Astrocyte (in vitro differentiated cells and primary cell): ENCODE data around the gene DFFB. TPM values are rescaled to one million over a fixed set of nuclear protein-coding genes. Genes with fewer than 3 reads are reported as not detected.

Experiments used
- DNase-seq: peaks from one replicate; pipeline ENCODE4 v3.0.0-alpha.2; 2010; ENCODE audit warnings: low read depth
- FAIRE-seq: peaks from 2 replicates; lab custom pipeline; 2011; peaks lifted over from hg19 to GRCh38; lab: Jason Lieb, UNC
- H2AFZ ChIP-seq: 2 replicates; pipeline ENCODE4 v1.6.0; 2012; ENCODE audit warnings: low read depth, low read length, inconsistent platforms
- H3K27ac ChIP-seq: 2 replicates; pipeline ENCODE4 v1.5.1; 2011; ENCODE audit warnings: low read depth, low read length, inconsistent platforms
- H3K27me3 ChIP-seq: 2 replicates; pipeline ENCODE4 v1.6.0; 2011; ENCODE audit warnings: low read length, inconsistent platforms; ENCODE audit not compliant: insufficient read depth
- H3K36me3 ChIP-seq: 2 replicates; pipeline ENCODE4 v1.5.1; 2011; ENCODE audit warnings: low read length, inconsistent platforms; ENCODE audit not compliant: insufficient read depth
- H3K4me1 ChIP-seq: 2 replicates; pipeline ENCODE4 v1.5.1; 2011; ENCODE audit warnings: low read length, inconsistent platforms; ENCODE audit not compliant: insufficient read depth
- H3K4me2 ChIP-seq: 2 replicates; pipeline ENCODE4 v1.6.0; 2012; ENCODE audit warnings: low read length, inconsistent platforms
- H3K4me3 ChIP-seq: 2 replicates; pipeline ENCODE4 v1.5.1; 2011; ENCODE audit warnings: low read depth, mild to moderate bottlenecking, low read length, inconsistent platforms; ENCODE audit not compliant: insufficient read depth
- H3K79me2 ChIP-seq: 2 replicates; pipeline ENCODE4 v1.6.0; 2012; ENCODE audit warnings: mild to moderate bottlenecking, low read length, inconsistent platforms; ENCODE audit not compliant: insufficient read depth
- H3K9ac ChIP-seq: 2 replicates; pipeline ENCODE4 v1.6.0; 2012; ENCODE audit warnings: mild to moderate bottlenecking, low read length, inconsistent platforms
- H3K9me3 ChIP-seq: 2 replicates; pipeline ENCODE4 v1.5.1; 2012; ENCODE audit warnings: low read depth, mild to moderate bottlenecking, low read length, inconsistent platforms; ENCODE audit not compliant: insufficient read depth
- H4K20me1 ChIP-seq: 2 replicates; pipeline ENCODE4 v1.6.0; 2012; ENCODE audit warnings: low read length, inconsistent platforms; ENCODE audit not compliant: insufficient read depth
- H3K27ac Mint-ChIP-seq: one replicate; pipeline ENCODE4 v1.8.0; 2021; ENCODE audit warnings: mild to moderate bottlenecking, mixed read lengths; ENCODE audit not compliant: unreplicated experiment
- H3K27me3 Mint-ChIP-seq: one replicate; pipeline ENCODE4 v1.8.0; 2021; ENCODE audit warnings: low read depth, mixed read lengths; ENCODE audit not compliant: unreplicated experiment
- H3K36me3 Mint-ChIP-seq: one replicate; pipeline ENCODE4 v1.8.0; 2021; ENCODE audit warnings: low read depth, mixed read lengths; ENCODE audit not compliant: unreplicated experiment
- H3K4me1 Mint-ChIP-seq: one replicate; pipeline ENCODE4 v1.8.0; 2021; ENCODE audit warnings: low read depth, mixed read lengths; ENCODE audit not compliant: unreplicated experiment
- H3K4me3 Mint-ChIP-seq: one replicate; pipeline ENCODE4 v1.8.0; 2021; ENCODE audit warnings: mild to moderate bottlenecking, moderate library complexity, mixed read lengths; ENCODE audit not compliant: unreplicated experiment
- H3K9me3 Mint-ChIP-seq: one replicate; pipeline ENCODE4 v1.8.0; 2021; ENCODE audit warnings: mild to moderate bottlenecking, mixed read lengths; ENCODE audit not compliant: unreplicated experiment
- EZH2 ChIP-seq: IDR thresholded peaks from 2 replicates; pipeline ENCODE4 v1.6.1; 2012; ENCODE audit warnings: mild to moderate bottlenecking, low read length, inconsistent platforms; ENCODE audit not compliant: insufficient read depth
- total RNA-seq: library from RNA; stranded (reverse); gene quantifications from 2 replicates; pipeline ENCODE4 v1.2.1, GENCODE V29; 2021
- TF ChIP-seq, protein P1 (sequence below): IDR thresholded peaks from 2 replicates; pipeline ENCODE4 v1.5.1; 2011; ENCODE audit warnings: low read depth, mild to moderate bottlenecking, inconsistent platforms, low read length, moderate library complexity; ENCODE audit not compliant: insufficient read depth

Gene DFFB
- total RNA-seq, 1 donor from 2014 or later, result 7.4 TPM

DNA sequence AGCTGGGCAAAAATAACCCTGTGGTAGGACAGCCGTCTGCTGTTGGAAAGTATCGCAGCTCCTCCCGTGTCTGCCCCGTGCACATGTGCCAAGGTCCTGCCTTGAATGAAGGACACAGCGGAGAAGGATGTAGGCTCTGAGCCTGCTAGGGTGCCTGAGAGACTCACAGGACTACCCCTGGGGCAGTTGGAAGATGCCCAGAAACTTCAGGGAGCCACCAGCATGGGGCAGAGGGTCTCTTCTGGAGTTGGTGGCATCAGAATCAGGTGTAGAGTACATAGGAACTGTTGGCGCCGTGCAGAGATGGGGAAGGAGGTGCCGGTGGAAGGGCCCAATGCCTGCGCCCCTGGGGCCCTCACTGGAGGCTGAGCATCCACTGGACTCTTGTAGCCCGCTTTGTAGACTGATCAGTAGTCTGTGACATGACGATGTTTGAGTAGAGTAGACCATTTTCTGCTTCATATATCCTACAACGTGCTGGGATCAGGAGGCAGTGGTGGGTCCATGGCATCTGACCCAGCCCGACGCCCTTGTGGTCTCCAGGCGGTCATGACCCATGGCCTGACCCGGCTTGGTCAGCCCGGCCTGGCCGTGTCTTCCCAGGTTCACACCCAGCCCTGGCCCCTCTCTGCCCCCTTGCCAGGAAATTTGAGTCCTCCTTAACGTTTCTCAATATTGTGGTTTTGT, 48.1 kb downstream of the DFFB start:
- FAIRE-seq (no peak), DNase-seq (no peak)
- Histone ChIP-seq H3K9me3 (no peaks in the 10 kb centered on the region), H4K20me1 (no peaks in the 10 kb centered on the region), H3K4me1 (no peaks in the 10 kb centered on the region), H3K4me3 (no peak overlapping the region), H3K9ac (no peak overlapping the region), H3K79me2 (no peaks in the 10 kb centered on the region), H3K4me2 (no peak overlapping the region), H3K36me3 (no peaks in the 10 kb centered on the region), H3K27me3 (peaks cover 4% of the 10 kb centered on the region), H2AFZ (no peak overlapping the region), H3K27ac (no peak overlapping the region)
- H3K9me3 Mint-ChIP-seq, result no peaks in the 10 kb centered on the region
- peaks cover 6% of the 10 kb centered on the region for H3K4me1 Mint-ChIP-seq
- peaks cover 17% of the 10 kb centered on the region for H3K27me3 Mint-ChIP-seq
- H3K36me3 Mint-ChIP-seq, result peaks cover 6% of the 10 kb centered on the region
- TF ChIP-seq EZH2, result no peak
- H3K27ac Mint-ChIP-seq, result no peak overlapping the region
- no peak overlapping the region for H3K4me3 Mint-ChIP-seq

GRCh38 chr1:3905953-3906671, 48.8 kb downstream of the DFFB start:
- H3K4me1 Mint-ChIP-seq, result peaks cover 6% of the 10 kb centered on the region
- no peak overlapping the region for H3K4me3 Mint-ChIP-seq
- H3K27ac Mint-ChIP-seq, result no peak overlapping the region
- no peaks in the 10 kb centered on the region for H3K79me2 ChIP-seq
- no peaks in the 10 kb centered on the region for H3K4me1 ChIP-seq
- peaks cover 6% of the 10 kb centered on the region for H3K36me3 Mint-ChIP-seq
- no peak for FAIRE-seq
- DNase-seq, result no peak
- no peak overlapping the region for H3K4me3 ChIP-seq
- TF ChIP-seq, protein P1, sequence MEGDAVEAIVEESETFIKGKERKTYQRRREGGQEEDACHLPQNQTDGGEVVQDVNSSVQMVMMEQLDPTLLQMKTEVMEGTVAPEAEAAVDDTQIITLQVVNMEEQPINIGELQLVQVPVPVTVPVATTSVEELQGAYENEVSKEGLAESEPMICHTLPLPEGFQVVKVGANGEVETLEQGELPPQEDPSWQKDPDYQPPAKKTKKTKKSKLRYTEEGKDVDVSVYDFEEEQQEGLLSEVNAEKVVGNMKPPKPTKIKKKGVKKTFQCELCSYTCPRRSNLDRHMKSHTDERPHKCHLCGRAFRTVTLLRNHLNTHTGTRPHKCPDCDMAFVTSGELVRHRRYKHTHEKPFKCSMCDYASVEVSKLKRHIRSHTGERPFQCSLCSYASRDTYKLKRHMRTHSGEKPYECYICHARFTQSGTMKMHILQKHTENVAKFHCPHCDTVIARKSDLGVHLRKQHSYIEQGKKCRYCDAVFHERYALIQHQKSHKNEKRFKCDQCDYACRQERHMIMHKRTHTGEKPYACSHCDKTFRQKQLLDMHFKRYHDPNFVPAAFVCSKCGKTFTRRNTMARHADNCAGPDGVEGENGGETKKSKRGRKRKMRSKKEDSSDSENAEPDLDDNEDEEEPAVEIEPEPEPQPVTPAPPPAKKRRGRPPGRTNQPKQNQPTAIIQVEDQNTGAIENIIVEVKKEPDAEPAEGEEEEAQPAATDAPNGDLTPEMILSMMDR, result no peak
- TF ChIP-seq EZH2, result no peak
- H4K20me1 ChIP-seq, result no peaks in the 10 kb centered on the region
- no peak overlapping the region for H2AFZ ChIP-seq
- H3K27me3 ChIP-seq, result peaks cover 4% of the 10 kb centered on the region
- no peaks in the 10 kb centered on the region for H3K9me3 ChIP-seq
- H3K9me3 Mint-ChIP-seq, result no peaks in the 10 kb centered on the region
- no peak overlapping the region for H3K27ac ChIP-seq
- H3K27me3 Mint-ChIP-seq, result peaks cover 20% of the 10 kb centered on the region
- no peak overlapping the region for H3K9ac ChIP-seq
- no peaks in the 10 kb centered on the region for H3K36me3 ChIP-seq
- no peak overlapping the region for H3K4me2 ChIP-seq

DNA sequence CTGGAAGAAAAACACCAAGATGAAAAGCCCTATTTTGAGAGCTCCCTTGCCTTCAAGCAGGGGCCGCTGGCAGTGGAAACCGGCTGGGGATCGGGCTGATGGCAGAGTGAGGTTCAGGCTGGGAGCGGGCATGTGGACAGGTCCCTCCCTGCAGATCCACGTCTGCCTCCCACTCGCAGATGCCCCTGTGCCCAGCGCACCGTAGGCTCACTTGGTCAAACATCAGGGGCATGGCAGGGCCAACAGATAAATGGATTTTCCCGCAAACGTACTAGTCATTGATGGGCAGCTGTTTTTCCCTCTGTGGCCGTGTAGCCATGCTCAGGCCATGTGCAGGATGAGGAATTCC, 49.4 kb downstream of the DFFB start:
- Histone ChIP-seq H4K20me1 (no peaks in the 10 kb centered on the region), H2AFZ (no peak overlapping the region), H3K79me2 (no peaks in the 10 kb centered on the region), H3K9ac (no peak overlapping the region), H3K27ac (no peak overlapping the region), H3K27me3 (peaks cover 4% of the 10 kb centered on the region), H3K9me3 (no peaks in the 10 kb centered on the region), H3K4me2 (no peak overlapping the region), H3K36me3 (no peaks in the 10 kb centered on the region), H3K4me3 (no peak overlapping the region), H3K4me1 (no peaks in the 10 kb centered on the region)
- Mint-ChIP-seq H3K27ac (no peak overlapping the region), H3K9me3 (no peaks in the 10 kb centered on the region), H3K36me3 (peaks cover 6% of the 10 kb centered on the region), H3K27me3 (peaks cover 24% of the 10 kb centered on the region), H3K4me1 (peaks cover 6% of the 10 kb centered on the region), H3K4me3 (no peak overlapping the region)
- DNase-seq (no peak), FAIRE-seq (no peak)
- no peak for TF ChIP-seq EZH2
- TF ChIP-seq, protein P1, result no peak
